A673 (cell line): ENCODE measurements around the gene RGPD8. TPM values are rescaled to one million over a fixed set of nuclear protein-coding genes. Genes with fewer than 3 reads are reported as not detected.
"Not testable (repeated sequence)": the region's sequence is repeated elsewhere in the genome, so short reads cannot be mapped to it uniquely, and the experiment has no call there.

Source experiments
- BruUV-seq: library from RNA; stranded (reverse); fragments of 400-500 nt; replicated peaks from 2 replicates; lab custom pipeline; 2021; lab: Mats Ljungman, UMichigan
- CTCF ChIA-PET: fragments of 300-600 bp; sonication (Branson Sonifier 250); formaldehyde crosslinking; loops from one replicate; lab custom pipeline; 2022; ENCODE audit warnings: antibody characterized with exemption; lab: Charles Lee
- POLR2A ChIA-PET: fragments of 300-600 bp; sonication (Branson Sonifier 250); formaldehyde crosslinking; loops from one replicate; lab custom pipeline; 2022; ENCODE audit warnings: antibody characterized with exemption; ENCODE audit not compliant: low non-redundant PET; lab: Charles Lee
- DNase-seq: peaks from one replicate; pipeline ENCODE4 v3.0.0-alpha.2; 2015; ENCODE audit warnings: low spot score
- H3K27ac ChIP-seq: fragments of 200-600 bp; sonication (generic); 2 replicates; pipeline ENCODE4 v1.5.1; 2016; ENCODE audit warnings: mixed run types, low read depth, mild to moderate bottlenecking, mixed read lengths, antibody characterized with exemption, low read length; ENCODE audit not compliant: poor library complexity, severe bottlenecking
- H3K27me3 ChIP-seq: fragments of 200-600 bp; sonication (generic); replicated peaks from 2 replicates; pipeline ENCODE4 v1.6.1; 2017; ENCODE audit warnings: mixed run types, low read depth, mild to moderate bottlenecking, mixed read lengths, antibody characterized with exemption, low read length; ENCODE audit not compliant: insufficient read depth, poor library complexity
- H3K36me3 ChIP-seq: fragments of 200-600 bp; sonication (generic); 2 replicates; pipeline ENCODE4 v1.6.1; 2016; ENCODE audit warnings: mixed run types, mild to moderate bottlenecking, mixed read lengths, antibody characterized with exemption, low read length; ENCODE audit not compliant: insufficient read depth, poor library complexity, severe bottlenecking
- H3K4me1 ChIP-seq: fragments of 200-600 bp; sonication (generic); 2 replicates; pipeline ENCODE4 v1.6.1; 2017; ENCODE audit warnings: mixed run types, mild to moderate bottlenecking, mixed read lengths, antibody characterized with exemption, low read length; ENCODE audit not compliant: insufficient read depth, poor library complexity, severe bottlenecking
- H3K4me3 ChIP-seq: fragments of 200-600 bp; sonication (generic); 2 replicates; pipeline ENCODE4 v1.5.1; 2016; ENCODE audit warnings: low read depth, mixed run types, mild to moderate bottlenecking, mixed read lengths, low read length; ENCODE audit not compliant: poor library complexity, severe bottlenecking
- H3K9me3 ChIP-seq: fragments of 200-600 bp; sonication (generic); 2 replicates; pipeline ENCODE4 v1.6.1; 2016; ENCODE audit warnings: mixed run types, low read depth, mild to moderate bottlenecking, mixed read lengths, antibody characterized with exemption, low read length; ENCODE audit not compliant: poor library complexity, severe bottlenecking
- intact Hi-C: fragments of 100-400 bp; cut with micrococcal nuclease; formaldehyde crosslinking; loops from one replicate; pipeline ENCODE4 v1.10.0; 2022; ENCODE audit not compliant: unreplicated experiment
- total RNA-seq: library from RNA; stranded (reverse); gene quantifications from 2 replicates; pipeline ENCODE4 v1.2.3, GENCODE V29; 2021
- TF ChIP-seq, protein P1 (sequence below): fragments of 300-800, 200-600 bp; sonication (generic); conservative IDR thresholded peaks from 2 replicates; pipeline ENCODE4 v1.5.1; 2017; ENCODE audit warnings: low read depth, mild to moderate bottlenecking, antibody characterized with exemption, low read length, moderate library complexity, mixed read lengths

Gene RGPD8
- total RNA-seq, 1 experiment from 2014 or later, result 19.9 TPM

GRCh38 chr2:112424553-112424952, 8.9 kb downstream of the RGPD8 start:
- not testable (repeated sequence) for BruUV-seq

DNA sequence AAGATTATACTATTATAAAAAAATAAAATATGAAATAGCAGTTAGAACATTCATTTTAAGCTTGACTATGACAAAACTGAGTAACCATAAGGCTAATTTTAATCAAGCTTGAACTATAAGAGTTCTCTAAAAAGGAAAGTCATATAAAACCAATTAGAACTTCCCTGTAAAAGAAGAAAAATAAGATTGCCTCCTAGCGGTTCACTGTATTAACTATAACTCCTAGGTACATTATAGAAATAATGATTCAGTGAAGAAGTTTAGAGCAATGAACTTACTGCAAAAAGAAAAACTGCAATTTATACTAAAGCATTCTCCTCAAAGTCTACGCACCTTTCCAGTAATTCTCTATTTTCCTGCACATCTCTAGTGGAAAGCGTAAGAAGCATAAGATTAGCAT, 16.6 kb downstream of the RGPD8 start:
- TF ChIP-seq, protein P1, sequence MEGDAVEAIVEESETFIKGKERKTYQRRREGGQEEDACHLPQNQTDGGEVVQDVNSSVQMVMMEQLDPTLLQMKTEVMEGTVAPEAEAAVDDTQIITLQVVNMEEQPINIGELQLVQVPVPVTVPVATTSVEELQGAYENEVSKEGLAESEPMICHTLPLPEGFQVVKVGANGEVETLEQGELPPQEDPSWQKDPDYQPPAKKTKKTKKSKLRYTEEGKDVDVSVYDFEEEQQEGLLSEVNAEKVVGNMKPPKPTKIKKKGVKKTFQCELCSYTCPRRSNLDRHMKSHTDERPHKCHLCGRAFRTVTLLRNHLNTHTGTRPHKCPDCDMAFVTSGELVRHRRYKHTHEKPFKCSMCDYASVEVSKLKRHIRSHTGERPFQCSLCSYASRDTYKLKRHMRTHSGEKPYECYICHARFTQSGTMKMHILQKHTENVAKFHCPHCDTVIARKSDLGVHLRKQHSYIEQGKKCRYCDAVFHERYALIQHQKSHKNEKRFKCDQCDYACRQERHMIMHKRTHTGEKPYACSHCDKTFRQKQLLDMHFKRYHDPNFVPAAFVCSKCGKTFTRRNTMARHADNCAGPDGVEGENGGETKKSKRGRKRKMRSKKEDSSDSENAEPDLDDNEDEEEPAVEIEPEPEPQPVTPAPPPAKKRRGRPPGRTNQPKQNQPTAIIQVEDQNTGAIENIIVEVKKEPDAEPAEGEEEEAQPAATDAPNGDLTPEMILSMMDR, result 0 out of 2 replicates have a peak, but pooled peaks have one; percentile 16
- H3K4me3 ChIP-seq, BruUV-seq, H3K9me3 ChIP-seq, H3K36me3 ChIP-seq, POLR2A ChIA-PET, H3K27ac ChIP-seq, DNase-seq, intact Hi-C loops, H3K4me1 ChIP-seq, H3K27me3 ChIP-seq, CTCF ChIA-PET: not testable (repeated sequence)

More at GRCh38 chr2:112424553-112424952, 8.9 kb downstream of the RGPD8 start:
- POLR2A ChIA-PET, H3K9me3 ChIP-seq, DNase-seq, H3K27ac ChIP-seq, H3K36me3 ChIP-seq, CTCF ChIA-PET, intact Hi-C loops, H3K4me3 ChIP-seq, H3K27me3 ChIP-seq, H3K4me1 ChIP-seq: not testable (repeated sequence)

- CTCF ChIA-PET, DNase-seq, intact Hi-C loops, POLR2A ChIA-PET, H3K4me1 ChIP-seq, H3K4me3 ChIP-seq, H3K36me3 ChIP-seq, H3K9me3 ChIP-seq, BruUV-seq, H3K27me3 ChIP-seq, H3K27ac ChIP-seq: not testable (repeated sequence)
These were observed 73.4 kb downstream of the RGPD8 start for GRCh38 chr2:112360055-112360454.

- CTCF ChIA-PET, H3K4me1 ChIP-seq, H3K4me3 ChIP-seq, DNase-seq, H3K27ac ChIP-seq, H3K36me3 ChIP-seq, POLR2A ChIA-PET, BruUV-seq, H3K27me3 ChIP-seq, intact Hi-C loops, H3K9me3 ChIP-seq: not testable (repeated sequence)
These were observed 79.1 kb downstream of the RGPD8 start for GRCh38 chr2:112354335-112354734.

DNA sequence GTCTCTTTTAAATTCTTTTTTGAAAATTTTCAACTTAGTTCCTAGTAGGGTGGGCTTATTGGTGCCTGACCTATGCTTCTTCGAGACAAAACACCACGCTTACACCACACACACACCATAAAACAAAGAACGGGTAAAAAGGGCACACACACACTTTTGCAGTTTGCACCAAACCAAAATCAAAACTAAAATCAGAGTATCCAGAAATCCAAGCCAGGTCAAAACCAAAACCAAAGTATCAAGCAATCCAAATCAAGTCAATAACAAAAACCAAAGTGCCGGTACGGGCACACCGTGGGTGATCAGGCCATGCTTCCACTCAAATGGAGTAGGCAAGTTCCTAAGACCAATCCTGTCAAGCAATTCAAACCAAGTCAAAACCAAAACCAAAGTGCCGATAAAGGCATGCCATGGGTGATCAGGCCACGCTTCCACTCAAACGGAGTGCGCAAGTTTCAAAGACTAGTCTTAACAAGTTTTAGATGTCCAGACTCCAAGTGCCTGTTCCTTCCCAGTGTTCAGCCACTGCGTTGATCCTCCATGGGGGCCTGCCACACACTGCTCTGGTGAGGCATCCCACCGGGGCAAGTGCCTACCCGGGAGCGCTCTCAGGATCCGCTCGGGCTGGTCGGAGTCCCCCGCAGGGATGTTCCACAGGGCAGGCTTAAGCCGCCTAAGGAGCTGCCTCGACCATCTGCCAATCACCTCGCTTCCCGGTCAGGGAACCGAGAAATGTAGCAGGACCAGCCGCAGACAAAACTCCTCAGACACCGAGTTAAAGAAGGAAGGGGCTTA, 80.4 kb downstream of the RGPD8 start:
- CTCF ChIA-PET, H3K27me3 ChIP-seq, H3K27ac ChIP-seq, DNase-seq, intact Hi-C loops, H3K4me3 ChIP-seq, H3K36me3 ChIP-seq, POLR2A ChIA-PET, BruUV-seq, H3K4me1 ChIP-seq, H3K9me3 ChIP-seq: not testable (repeated sequence)

DNA sequence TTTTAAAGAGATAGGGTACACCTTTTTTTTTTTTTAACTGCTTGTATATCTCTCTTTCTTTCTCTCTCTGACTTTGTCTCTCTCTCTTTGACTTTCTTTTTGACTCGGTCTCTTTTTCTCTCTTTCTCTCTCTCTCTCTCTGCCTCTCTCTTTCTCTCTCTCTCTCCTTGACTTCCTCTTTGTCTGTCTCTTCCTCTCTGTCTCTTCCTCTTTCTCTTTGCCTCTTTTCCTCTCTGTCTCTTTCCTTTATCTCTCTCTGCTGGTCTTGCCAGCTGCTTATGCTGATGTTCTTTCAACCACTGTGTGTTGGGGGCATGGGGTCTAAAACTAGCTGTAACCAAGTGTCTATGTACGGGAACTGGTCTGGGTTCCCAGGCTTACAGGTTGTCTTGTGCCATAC, 81.2 kb downstream of the RGPD8 start:
- BruUV-seq, POLR2A ChIA-PET, H3K4me3 ChIP-seq, intact Hi-C loops, H3K27ac ChIP-seq, CTCF ChIA-PET, H3K27me3 ChIP-seq, DNase-seq, H3K9me3 ChIP-seq, H3K4me1 ChIP-seq, H3K36me3 ChIP-seq: not testable (repeated sequence)
